Activated T-helper 1 cell treated with anti-CD3 and anti-CD28 coated beads, Interleukin-2, amount 50 U/mL, for 16 hours (primary cell): ENCODE data around the gene NAALADL2.
"Not testable (repeated sequence)": the region's sequence is repeated elsewhere in the genome, so short reads cannot be mapped to it uniquely, and the experiment has no call there.

ENCODE experiments used
- DNase-seq, 2 donors: peaks; one replicate each; pipeline ENCODE4 v3.0.0-alpha.2; 2020; ENCODE audit warnings: low read depth in 1 of 2, low spot score in 1 of 2

Gene NAALADL2

GRCh38 chr3:175411405-175411804, 552.3 kb downstream of the NAALADL2 start:
- no peak for DNase-seq

- no peak for DNase-seq
Measured at GRCh38 chr3:175411946-175412345, 552.8 kb downstream of the NAALADL2 start.

GRCh38 chr3:175413926-175414325, 554.8 kb downstream of the NAALADL2 start:
- DNase-seq: no peak

GRCh38 chr3:175416600-175416999, 557.5 kb downstream of the NAALADL2 start:
- DNase-seq: no peak

DNA sequence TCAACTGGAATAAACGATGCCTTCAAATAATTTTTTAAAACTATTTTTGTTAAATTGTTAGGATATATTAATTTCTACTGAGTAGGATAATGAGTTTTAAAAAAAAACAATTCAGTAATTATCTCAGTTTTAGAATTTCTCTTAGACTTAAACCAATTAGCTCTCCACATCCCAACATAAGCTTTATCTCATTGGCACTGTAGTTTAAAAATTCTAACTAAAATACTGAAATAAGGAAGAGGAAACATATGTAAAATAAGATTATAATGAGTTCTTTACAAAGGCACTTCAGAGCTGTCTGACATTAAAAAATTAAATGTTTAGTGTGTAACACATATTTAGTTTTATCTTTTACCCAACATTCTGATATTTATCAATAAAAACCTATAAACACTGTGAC, 558.3 kb downstream of the NAALADL2 start:
- DNase-seq: no peak

DNA sequence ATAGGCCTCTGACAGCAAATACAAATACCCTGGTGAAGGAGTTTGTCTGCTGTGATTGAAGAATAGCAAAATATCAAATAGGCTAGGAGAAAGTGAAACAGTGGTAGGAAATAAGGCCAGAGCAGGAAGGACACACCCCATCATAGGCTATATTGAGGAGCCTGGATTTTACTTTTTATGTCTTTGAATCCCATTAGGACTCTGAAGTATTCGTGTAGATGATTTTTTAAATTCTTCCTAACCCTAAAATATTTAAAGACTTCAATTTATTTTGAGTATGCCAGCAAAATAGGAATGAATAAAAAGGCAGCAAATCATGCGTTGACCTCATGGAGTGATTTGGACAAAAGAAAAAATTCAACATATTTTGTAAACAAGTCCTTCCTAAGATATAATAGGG, 562.8 kb downstream of the NAALADL2 start:
- no peak for DNase-seq

DNA sequence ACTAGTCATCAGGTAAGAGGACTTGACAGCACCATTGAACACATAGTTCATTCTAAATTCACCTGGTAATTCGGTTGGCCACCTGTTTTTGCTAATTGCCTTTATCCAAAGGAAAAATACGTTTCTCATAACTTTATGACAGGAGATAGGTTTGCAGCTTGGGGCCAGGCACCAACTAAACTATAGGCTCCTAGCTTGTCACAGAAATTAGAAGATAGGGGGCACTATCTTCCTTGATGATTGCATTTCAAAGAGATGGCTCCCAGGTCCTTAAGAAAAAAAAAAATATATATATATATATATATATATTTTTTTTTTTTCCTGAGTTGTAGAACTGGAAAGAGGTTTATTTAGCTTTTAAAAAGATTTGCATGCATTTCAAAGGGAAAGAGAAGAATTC, 563.6 kb downstream of the NAALADL2 start:
- no peak for DNase-seq

- not testable (repeated sequence) for DNase-seq
Measured at GRCh38 chr3:175423848-175424247, 564.7 kb downstream of the NAALADL2 start.

GRCh38 chr3:175426805-175427204, 567.7 kb downstream of the NAALADL2 start:
- no peak for DNase-seq

DNA sequence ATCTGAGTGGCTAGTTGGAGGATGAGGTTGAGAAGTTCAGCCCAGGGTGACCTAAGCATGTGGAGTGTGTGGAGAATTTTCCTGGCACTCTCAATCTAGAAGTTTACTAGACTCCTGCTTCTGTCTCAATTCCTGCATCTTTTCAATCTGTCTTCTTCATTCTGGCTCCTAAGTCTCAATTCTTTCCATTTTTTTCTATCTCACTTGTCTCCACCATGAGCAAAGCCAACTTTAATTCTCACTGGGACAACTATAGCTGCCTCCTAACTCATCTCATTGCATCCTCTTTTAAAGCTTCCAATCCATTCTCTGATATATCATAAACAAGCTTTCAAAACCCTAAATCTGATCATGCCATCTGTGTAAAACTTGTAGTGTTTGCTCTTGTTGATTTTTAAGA, 569.3 kb downstream of the NAALADL2 start:
- DNase-seq: no peak

DNA sequence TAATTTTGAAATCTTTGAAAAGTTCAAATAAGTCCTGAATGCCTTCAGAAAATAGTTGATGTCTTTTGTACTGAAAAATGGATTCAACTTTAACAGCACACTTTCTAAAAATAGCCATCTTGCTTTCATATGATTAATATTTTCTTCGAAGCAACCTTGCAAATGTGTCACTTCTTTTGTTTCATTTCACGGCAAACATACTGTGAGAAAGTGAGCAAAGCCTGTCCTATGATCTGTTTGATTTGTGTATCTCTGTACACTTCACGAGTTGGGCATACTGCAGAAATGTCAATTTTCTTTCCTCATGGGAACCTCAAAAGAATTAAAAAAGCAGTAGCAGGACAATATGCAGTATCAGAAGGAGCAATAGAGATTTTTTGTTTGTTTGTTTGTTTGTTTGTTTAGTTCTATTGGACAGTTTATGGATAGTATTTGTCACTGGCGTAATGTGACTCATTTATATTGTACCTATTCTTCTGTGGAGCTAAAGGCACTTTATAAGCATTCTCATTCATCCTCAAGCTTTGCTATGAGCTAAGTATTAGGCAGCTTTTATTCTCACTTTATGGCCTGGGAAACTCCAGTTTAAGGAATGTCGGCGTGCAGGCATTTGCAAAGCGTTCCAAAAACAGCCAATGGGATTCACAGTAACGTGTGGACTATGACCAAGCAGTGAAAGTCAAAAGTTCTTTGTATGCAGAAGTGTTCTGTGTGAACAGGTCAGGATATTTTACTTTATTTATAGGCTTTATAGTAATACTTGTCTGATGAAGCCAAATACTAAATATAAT, 572.0 kb downstream of the NAALADL2 start:
- DNase-seq: no peak

DNA sequence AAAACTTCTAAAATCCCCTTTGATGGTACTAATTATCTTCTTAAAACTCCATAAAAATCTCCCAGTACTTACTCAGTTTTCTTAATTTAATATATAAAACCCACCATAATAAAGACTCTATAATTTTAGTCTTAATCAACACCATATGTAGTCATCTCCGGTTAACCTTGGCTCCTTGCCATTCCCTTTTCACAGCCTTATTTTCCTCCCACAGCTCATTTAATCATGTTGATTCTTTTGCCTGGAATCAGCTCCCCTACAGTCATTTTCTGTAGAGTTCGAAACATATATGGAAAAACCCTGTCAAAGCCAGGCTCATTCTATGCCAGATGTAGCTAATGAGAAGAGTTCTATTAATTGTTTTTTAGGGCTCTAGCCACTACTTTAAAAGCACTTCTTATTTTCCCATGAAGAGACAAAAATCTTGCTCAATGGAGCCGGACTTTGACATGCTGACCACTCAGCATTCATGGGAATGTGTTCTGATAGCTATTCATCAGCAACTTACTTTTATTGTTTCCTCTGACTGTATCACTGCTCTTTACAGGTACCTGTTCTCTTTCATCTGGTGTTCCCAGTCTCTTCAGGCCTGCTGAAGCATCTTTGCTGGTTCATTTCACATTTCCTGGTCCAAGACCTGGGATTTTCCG, 573.4 kb downstream of the NAALADL2 start:
- no peak for DNase-seq

GRCh38 chr3:175433026-175433674, 574.0 kb downstream of the NAALADL2 start:
- no peak for DNase-seq

DNA sequence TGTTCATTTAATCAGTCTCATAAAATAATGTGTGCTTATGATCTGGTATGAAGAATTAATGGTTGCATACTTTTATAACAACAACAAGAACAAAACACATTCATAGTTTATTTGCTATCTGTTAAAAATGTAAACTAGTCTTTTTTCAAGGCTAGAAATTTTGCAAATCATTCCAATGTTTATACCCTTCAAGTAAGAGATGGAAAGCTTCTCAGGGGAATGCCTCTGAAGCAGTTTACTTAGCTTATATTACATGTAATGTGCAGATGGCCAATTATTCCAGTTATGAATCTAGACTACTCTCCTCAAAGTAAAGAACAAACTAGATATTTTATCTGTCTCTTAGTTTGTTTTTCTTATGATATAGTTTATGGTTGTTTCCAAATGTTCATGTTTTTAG, 575.4 kb downstream of the NAALADL2 start:
- no peak for DNase-seq

GRCh38 chr3:175443682-175444081, 584.5 kb downstream of the NAALADL2 start:
- DNase-seq: no peak

GRCh38 chr3:175445741-175446140, 586.6 kb downstream of the NAALADL2 start:
- DNase-seq: no peak

- DNase-seq: no peak
Measured at GRCh38 chr3:175447521-175447920, 588.4 kb downstream of the NAALADL2 start.

GRCh38 chr3:175453361-175453760, 594.2 kb downstream of the NAALADL2 start:
- no peak for DNase-seq

GRCh38 chr3:175456466-175456865, 597.3 kb downstream of the NAALADL2 start:
- no peak for DNase-seq

GRCh38 chr3:175457301-175457700, 598.2 kb downstream of the NAALADL2 start:
- no peak for DNase-seq

DNA sequence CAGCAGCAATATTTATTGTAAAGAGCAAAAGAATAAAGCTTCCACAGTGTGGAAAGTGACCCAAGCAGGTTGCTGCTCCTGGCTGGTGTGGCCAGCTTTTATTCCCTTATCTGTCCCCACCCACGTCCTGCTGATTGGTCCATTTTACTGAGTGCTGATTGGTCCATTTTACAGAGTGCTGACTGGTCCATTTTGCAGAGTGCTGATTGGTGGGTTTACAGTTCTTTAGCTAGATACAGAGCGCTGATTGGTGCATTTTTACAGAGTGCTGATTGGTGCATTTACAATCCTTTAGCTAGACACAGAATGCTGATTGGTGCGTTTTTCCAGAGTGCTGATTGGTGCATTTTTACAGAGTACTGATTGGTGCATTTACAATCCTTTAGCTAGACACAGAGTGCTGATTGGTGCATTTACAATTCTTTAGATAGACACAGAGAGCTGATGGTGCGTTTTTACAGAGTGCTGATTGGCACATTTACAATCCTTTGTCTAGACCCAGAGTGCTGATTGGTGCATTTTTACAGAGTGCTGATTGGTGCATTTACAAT, 601.8 kb downstream of the NAALADL2 start:
- not testable (repeated sequence) for DNase-seq

DNA sequence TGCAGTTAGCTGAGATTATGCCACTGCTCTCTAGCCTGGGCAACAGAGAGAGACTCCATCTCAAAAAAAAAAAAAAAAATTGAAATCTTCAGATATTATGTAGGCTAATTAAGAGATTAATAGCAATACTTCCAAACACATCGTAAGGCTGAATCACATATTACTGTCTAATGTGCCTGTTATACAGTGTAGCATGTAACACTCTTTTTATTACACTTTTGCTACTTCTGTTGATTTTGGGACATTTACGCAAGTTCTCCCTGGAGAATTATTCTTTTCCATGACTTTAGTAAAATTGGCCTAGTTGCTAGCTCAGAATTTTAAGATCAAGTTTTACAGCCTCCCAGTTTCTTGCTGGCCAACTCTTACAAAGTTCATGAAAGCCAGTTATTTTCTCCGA, 605.2 kb downstream of the NAALADL2 start:
- DNase-seq: no peak
